Measurements from ENCODE around the gene TUNAR. TPM values are rescaled to one million over a fixed set of nuclear protein-coding genes. Genes with fewer than 3 reads are reported as not detected.
"Not testable (repeated sequence)": the region's sequence is repeated elsewhere in the genome, so short reads cannot be mapped to it uniquely, and the experiment has no call there.

TUNAR gene
- polyA plus RNA-seq, 6 donors from 2014 or later, result 1.9 to 4.0 (median 2.2) TPM; not detected in 2

GRCh38 chr14:95964901-95965300 lies 88.3 kb downstream of the TUNAR start:
- H3K36me3 Mint-ChIP-seq, result no peaks in the 10 kb centered on the region
- H3K27ac Mint-ChIP-seq, result no peak overlapping the region
- DNase-seq (no peak), ATAC-seq (ENCODE audit: low read depth in 2 of 2) (no peak)
- H3K4me1 Mint-ChIP-seq, result no peaks in the 10 kb centered on the region
- no peak overlapping the region for H3K4me3 Mint-ChIP-seq
- peaks cover 0 to 13% (median 4%) of the 10 kb centered on the region in 7 donors for H3K9me3 Mint-ChIP-seq
- H3K27me3 Mint-ChIP-seq, result peaks cover 9 to 35% (median 35%) of the 10 kb centered on the region in 3 donors

GRCh38 chr14:95968048-95968447 lies 91.4 kb downstream of the TUNAR start:
- H3K4me1 Mint-ChIP-seq; H3K4me3 Mint-ChIP-seq; H3K36me3 Mint-ChIP-seq; ATAC-seq (ENCODE audit: low read depth in 2 of 2); DNase-seq: not testable (repeated sequence)
- peaks cover 13 to 35% (median 34%) of the 10 kb centered on the region in 3 donors for H3K27me3 Mint-ChIP-seq
- peak overlapping the region in 1 of 6 donors; percentile 26 for H3K27ac Mint-ChIP-seq
- H3K9me3 Mint-ChIP-seq, result peaks cover 0 to 24% (median 8%) of the 10 kb centered on the region in 7 donors

Other genes with a start within 250 kb of the TUNAR start
- 10 to 100 TPM; 15.0 to 44.0 (median 35.9) TPM for gene TCL1B, start 190.4 kb upstream of the TUNAR start, polyA plus RNA-seq (ENCODE audit: low read depth in 6 of 6)
- gene TCL1A, start 162.7 kb upstream of the TUNAR start, polyA plus RNA-seq (ENCODE audit: low read depth in 6 of 6), result 1,000 to 10,000 TPM; 3,311 to 6,921 (median 4,382) TPM
- under 1 TPM in 4 of 6 donors, not detected in 2; 0.28 to 0.87 (median 0.71) TPM for gene C14orf132, start 162.5 kb downstream of the TUNAR start, polyA plus RNA-seq (ENCODE audit: low read depth in 6 of 6)